ENCODE results near the gene MEIOC. TPM values are rescaled to one million over a fixed set of nuclear protein-coding genes. Genes with fewer than 3 reads are reported as not detected.
"Not testable (repeated sequence)": the region's sequence is repeated elsewhere in the genome, so short reads cannot be mapped to it uniquely, and the experiment has no call there.

The MEIOC gene
- not detected in 2 replicates for total RNA-seq (2014; rRNA removed; shearing (Covaris generic); ENCODE audit: low replicate concordance)

DNA sequence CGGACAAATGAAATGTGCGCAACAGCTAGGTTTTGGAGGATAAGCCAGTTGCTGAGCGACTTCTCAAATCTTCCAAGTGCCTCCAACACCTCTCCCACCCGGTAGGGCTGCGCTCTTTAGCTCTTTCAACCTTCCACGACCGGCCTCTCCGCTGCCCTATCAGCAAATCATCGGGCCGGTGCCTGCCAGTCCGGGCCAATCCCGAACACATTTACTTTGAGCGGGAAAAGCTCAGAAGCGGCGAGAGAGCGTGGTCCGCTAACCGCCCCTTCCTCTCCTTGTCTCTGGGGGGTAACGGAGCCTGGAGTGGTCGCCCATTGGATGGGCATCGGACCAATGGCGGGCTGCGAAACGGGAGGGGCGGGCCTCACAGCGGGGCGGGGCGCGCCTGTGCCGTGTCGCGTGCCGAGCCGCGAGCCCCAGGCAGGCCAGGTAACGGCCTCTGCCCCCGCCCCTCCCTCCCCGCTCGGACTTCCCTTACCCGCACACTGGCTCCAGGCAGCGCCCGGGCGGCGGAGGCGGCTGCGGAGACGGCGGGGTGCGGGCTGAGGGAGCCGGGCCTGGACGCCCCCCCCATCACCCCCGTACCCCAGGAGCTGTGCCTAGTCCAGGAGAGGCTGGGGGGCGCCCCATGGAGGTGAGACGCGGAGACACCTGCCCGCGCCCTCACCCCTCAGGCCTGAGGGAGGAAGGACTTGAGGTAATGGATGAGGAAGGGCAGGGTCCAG, at the start of gene MEIOC:
Gene MEIOC, plus strand, starts transcription at position 486 of the 728 bp plus-strand sequence. Its CDS starts 146 bp downstream, at position 632.
- Histone ChIP-seq H3K9ac (ENCODE audit: low read length) (no peak within 1 kb of the TSS), H3K4me1 (ENCODE audit: low read length) (no peaks in the 10 kb centered on the region), H3K9me3 (ENCODE audit: low read length) (no peaks in the 10 kb centered on the region), H3K9me2 (replicated peaks; ENCODE audit: insufficient read depth, low read length) (no peaks in the 10 kb centered on the region), H3K27ac (ENCODE audit: low read length) (no peak within 1 kb of the TSS), H3K36me3 (ENCODE audit: insufficient read depth, low read length) (no peaks in the 10 kb centered on the region), H3K4me2 (ENCODE audit: low read depth, low read length, poor library complexity, severe bottlenecking) (no peak within 1 kb of the TSS), H3K27me3 (ENCODE audit: low read length) (no peaks in the 10 kb centered on the region), H3K79me2 (ENCODE audit: low read length) (no peaks in the 10 kb centered on the region), H2AFZ (ENCODE audit: low read length) (no peak within 1 kb of the TSS), H4K20me1 (ENCODE audit: insufficient read depth, low read depth, low read length) (no peaks in the 10 kb centered on the region), H3K4me3 (ENCODE audit: low read length) (no peak within 1 kb of the TSS)
- no peak for DNase-seq

DNA sequence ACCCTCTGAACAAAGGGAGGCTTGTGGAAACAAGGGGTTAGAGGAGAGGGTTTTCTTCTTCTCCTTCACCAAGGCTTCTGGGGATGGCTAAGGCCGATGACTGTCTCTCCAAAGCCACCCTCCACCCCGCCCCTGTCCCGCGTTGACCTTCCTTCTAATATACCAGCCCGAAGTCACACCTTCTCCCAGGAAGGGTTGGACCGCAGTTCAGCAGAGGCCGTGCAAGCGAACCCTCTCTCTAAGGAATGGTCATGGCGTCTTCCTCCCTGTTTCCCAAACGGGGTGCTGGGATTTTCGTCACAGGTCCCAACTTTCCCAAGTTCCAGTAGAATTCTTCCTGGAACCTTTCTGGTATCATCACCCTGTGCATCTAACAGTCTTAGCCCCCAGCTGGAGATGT, 49.6 kb upstream of the MEIOC start:
- no peak for DNase-seq
- Histone ChIP-seq H3K4me2 (ENCODE audit: low read depth, low read length, poor library complexity, severe bottlenecking) (no peak overlapping the region), H3K79me2 (ENCODE audit: low read length) (no peaks in the 10 kb centered on the region), H3K9me2 (replicated peaks; ENCODE audit: insufficient read depth, low read length) (no peaks in the 10 kb centered on the region), H3K4me1 (ENCODE audit: low read length) (no peaks in the 10 kb centered on the region), H4K20me1 (ENCODE audit: insufficient read depth, low read depth, low read length) (no peaks in the 10 kb centered on the region), H3K4me3 (ENCODE audit: low read length) (no peak overlapping the region), H3K36me3 (ENCODE audit: insufficient read depth, low read length) (no peaks in the 10 kb centered on the region), H3K9ac (ENCODE audit: low read length) (no peak overlapping the region), H3K27me3 (ENCODE audit: low read length) (no peaks in the 10 kb centered on the region), H3K9me3 (ENCODE audit: low read length) (no peaks in the 10 kb centered on the region), H2AFZ (ENCODE audit: low read length) (no peak overlapping the region), H3K27ac (ENCODE audit: low read length) (no peak overlapping the region)

DNA sequence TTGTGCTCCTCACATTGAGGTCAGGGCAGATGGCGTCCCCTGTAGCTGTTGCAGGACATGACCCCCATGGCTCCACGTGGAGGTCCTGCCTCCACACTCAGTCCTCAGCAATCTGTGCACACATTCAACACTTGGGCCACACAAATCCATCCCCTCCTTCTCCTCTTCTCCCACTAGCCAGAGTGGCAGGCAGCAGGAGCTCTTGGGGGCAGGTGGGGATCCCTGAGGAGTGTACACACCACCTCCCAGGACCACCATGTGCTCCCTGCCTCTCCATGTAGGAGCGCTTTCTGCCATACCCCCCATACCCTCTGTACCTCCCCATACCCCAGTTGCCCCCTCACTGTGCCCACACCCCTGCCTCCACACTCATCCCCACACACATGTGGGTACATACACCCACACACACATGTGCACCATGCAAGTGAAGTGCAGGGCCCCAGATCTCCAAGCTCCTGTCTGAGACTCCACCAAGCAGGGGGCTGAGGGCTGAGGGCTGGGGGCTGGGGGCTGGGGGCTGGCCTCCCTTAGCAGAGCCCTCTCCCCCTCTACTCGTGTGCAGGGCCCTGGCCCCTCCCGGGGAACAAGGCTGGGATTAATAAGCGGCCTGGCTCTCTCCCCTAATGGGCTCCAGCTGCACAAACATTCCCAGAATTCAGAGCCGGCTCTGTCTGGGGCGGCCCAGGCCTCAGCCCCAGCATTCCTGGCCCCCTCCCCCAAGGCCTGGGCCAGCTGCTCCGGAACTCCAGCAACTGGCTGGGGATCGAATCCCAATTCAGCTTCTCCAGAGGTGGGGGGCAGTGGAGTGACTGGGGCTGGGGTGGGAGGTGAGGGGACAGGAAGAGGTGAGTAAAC, 48.2 kb upstream of the MEIOC start:
- no peaks in the 10 kb centered on the region for H3K9me2 ChIP-seq (replicated peaks; ENCODE audit: insufficient read depth, low read length)
- H3K4me2 ChIP-seq (ENCODE audit: low read depth, low read length, poor library complexity, severe bottlenecking) = no peak overlapping the region
- H2AFZ ChIP-seq (ENCODE audit: low read length) = no peak overlapping the region
- H3K4me1 ChIP-seq (ENCODE audit: low read length) = no peaks in the 10 kb centered on the region
- H3K4me3 ChIP-seq (ENCODE audit: low read length) = no peak overlapping the region
- H3K79me2 ChIP-seq (ENCODE audit: low read length) = no peaks in the 10 kb centered on the region
- H3K27ac ChIP-seq (ENCODE audit: low read length) = no peak overlapping the region
- no peaks in the 10 kb centered on the region for H3K27me3 ChIP-seq (ENCODE audit: low read length)
- H3K9ac ChIP-seq (ENCODE audit: low read length) = no peak overlapping the region
- no peak for DNase-seq
- no peaks in the 10 kb centered on the region for H3K36me3 ChIP-seq (ENCODE audit: insufficient read depth, low read length)
- no peaks in the 10 kb centered on the region for H3K9me3 ChIP-seq (ENCODE audit: low read length)
- no peaks in the 10 kb centered on the region for H4K20me1 ChIP-seq (ENCODE audit: insufficient read depth, low read depth, low read length)

DNA sequence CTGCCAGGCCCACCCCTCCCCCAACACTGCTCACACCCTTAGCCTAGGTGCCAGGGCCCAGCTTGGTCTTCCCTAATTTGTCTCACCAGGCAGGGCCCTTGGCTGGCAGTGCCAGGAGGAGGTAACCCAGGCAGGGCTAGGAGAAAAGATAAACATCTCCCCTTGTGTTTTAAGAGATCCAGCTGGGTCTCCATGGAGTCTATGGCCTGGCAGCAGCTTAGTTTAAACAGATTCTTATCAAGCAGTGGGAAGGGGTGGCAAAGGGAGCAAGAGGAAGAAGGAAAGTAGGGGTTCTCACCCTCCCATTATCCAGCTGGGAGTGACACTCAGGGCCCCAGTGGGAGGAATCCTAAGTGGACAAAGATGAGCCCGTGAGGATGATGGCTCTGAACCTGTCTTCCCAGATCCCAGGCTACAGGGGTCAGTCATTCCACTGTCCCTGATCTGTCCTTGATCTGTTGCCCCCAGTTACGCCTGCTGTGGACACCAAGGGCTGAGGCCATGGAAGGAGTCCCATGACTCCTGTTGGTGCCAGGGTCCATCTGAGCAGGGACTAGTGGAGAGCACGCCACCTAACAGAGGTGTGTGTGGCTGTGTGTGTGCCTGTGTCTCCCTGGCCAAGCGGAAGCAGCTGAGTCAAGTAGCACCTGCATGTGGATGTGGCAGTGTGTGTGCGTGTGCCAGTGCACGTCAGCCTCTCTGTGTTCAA, 47.4 kb upstream of the MEIOC start:
- Histone ChIP-seq H4K20me1 (ENCODE audit: insufficient read depth, low read depth, low read length) (no peaks in the 10 kb centered on the region), H3K27me3 (ENCODE audit: low read length) (no peaks in the 10 kb centered on the region), H3K9me2 (replicated peaks; ENCODE audit: insufficient read depth, low read length) (no peaks in the 10 kb centered on the region), H3K9me3 (ENCODE audit: low read length) (no peaks in the 10 kb centered on the region), H3K36me3 (ENCODE audit: insufficient read depth, low read length) (no peaks in the 10 kb centered on the region), H3K4me2 (ENCODE audit: low read depth, low read length, poor library complexity, severe bottlenecking) (no peak overlapping the region), H2AFZ (ENCODE audit: low read length) (no peak overlapping the region), H3K9ac (ENCODE audit: low read length) (no peak overlapping the region), H3K4me1 (ENCODE audit: low read length) (no peaks in the 10 kb centered on the region), H3K79me2 (ENCODE audit: low read length) (no peaks in the 10 kb centered on the region), H3K4me3 (ENCODE audit: low read length) (no peak overlapping the region), H3K27ac (ENCODE audit: low read length) (no peak overlapping the region)
- no peak for DNase-seq

DNA sequence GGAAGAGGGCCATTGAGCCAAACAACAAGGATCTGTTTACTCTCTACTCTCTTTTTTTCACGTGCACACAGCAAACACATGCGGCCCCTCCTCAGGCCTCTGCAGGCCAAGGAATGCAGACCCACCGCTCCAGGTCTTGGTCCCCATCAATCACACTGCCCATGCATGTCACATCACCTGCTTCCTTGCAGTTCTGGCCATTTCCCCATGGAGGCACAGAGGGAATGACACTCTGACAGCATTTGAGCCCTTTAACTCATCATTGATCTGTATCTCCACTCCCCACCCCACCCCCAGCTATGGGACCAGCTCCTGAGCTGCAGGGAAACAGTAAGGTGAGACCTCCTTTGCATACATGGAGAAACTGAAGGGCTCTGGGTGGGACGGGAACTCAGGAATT, 45.9 kb upstream of the MEIOC start:
- H3K4me2 ChIP-seq (ENCODE audit: low read depth, low read length, poor library complexity, severe bottlenecking) = no peak overlapping the region
- no peak overlapping the region for H3K27ac ChIP-seq (ENCODE audit: low read length)
- no peaks in the 10 kb centered on the region for H3K27me3 ChIP-seq (ENCODE audit: low read length)
- no peak overlapping the region for H3K4me3 ChIP-seq (ENCODE audit: low read length)
- H2AFZ ChIP-seq (ENCODE audit: low read length) = no peak overlapping the region
- no peak overlapping the region for H3K9ac ChIP-seq (ENCODE audit: low read length)
- DNase-seq = no peak
- H3K9me3 ChIP-seq (ENCODE audit: low read length) = no peaks in the 10 kb centered on the region
- H3K9me2 ChIP-seq (replicated peaks; ENCODE audit: insufficient read depth, low read length) = no peaks in the 10 kb centered on the region
- no peaks in the 10 kb centered on the region for H3K79me2 ChIP-seq (ENCODE audit: low read length)
- H3K4me1 ChIP-seq (ENCODE audit: low read length) = no peaks in the 10 kb centered on the region
- H3K36me3 ChIP-seq (ENCODE audit: insufficient read depth, low read length) = no peaks in the 10 kb centered on the region
- H4K20me1 ChIP-seq (ENCODE audit: insufficient read depth, low read depth, low read length) = no peaks in the 10 kb centered on the region

DNA sequence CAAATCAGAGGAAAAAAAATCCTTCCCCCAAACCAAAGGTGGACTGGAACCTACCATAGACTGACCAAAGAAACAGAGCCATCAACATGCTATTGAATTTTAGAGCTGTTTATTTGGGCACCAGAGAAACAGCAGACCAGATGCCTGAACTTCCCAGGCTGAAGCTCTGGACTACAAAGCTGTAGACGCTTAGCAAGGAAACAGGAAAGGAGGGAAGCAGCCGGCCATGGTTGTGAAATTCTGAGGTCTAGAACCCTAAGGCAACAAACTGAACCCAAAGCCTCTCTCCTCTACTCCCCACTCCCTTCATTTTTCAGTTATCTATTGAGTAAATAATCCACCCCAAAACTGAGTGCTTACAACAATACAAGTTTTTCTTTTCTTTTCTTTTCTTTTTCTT, 45.4 kb upstream of the MEIOC start:
- no peaks in the 10 kb centered on the region for H4K20me1 ChIP-seq (ENCODE audit: insufficient read depth, low read depth, low read length)
- no peaks in the 10 kb centered on the region for H3K4me1 ChIP-seq (ENCODE audit: low read length)
- H2AFZ ChIP-seq (ENCODE audit: low read length) = no peak overlapping the region
- H3K4me2 ChIP-seq (ENCODE audit: low read depth, low read length, poor library complexity, severe bottlenecking) = no peak overlapping the region
- no peak for DNase-seq
- H3K27me3 ChIP-seq (ENCODE audit: low read length) = no peaks in the 10 kb centered on the region
- H3K4me3 ChIP-seq (ENCODE audit: low read length) = no peak overlapping the region
- H3K36me3 ChIP-seq (ENCODE audit: insufficient read depth, low read length) = no peaks in the 10 kb centered on the region
- H3K9me3 ChIP-seq (ENCODE audit: low read length) = no peaks in the 10 kb centered on the region
- no peak overlapping the region for H3K27ac ChIP-seq (ENCODE audit: low read length)
- no peak overlapping the region for H3K9ac ChIP-seq (ENCODE audit: low read length)
- no peaks in the 10 kb centered on the region for H3K79me2 ChIP-seq (ENCODE audit: low read length)
- H3K9me2 ChIP-seq (replicated peaks; ENCODE audit: insufficient read depth, low read length) = no peaks in the 10 kb centered on the region

DNA sequence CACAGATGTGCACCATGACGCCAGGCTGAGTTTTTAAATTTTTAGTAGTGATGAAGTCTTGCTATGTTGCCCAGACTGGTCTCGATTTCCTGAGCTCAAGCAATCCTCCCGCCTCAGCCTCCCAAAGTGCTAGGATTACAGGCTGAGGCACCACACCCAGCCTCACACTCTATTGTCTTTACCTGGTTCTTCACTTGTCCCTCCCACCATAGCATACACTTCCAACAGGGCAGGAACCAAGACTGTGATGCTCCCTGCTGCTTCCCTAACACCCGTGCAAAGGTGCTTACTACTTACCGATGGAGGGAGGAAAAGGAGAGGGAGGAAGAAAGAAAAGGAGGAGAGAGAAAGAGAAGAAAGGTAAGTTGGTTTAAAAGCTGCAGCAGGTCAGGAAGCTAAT, 41.4 kb upstream of the MEIOC start:
- no peaks in the 10 kb centered on the region for H3K4me1 ChIP-seq (ENCODE audit: low read length)
- no peak for DNase-seq
- no peaks in the 10 kb centered on the region for H4K20me1 ChIP-seq (ENCODE audit: insufficient read depth, low read depth, low read length)
- H3K79me2 ChIP-seq (ENCODE audit: low read length) = no peaks in the 10 kb centered on the region
- H3K9me3 ChIP-seq (ENCODE audit: low read length) = no peaks in the 10 kb centered on the region
- H2AFZ ChIP-seq (ENCODE audit: low read length) = no peak overlapping the region
- no peaks in the 10 kb centered on the region for H3K9me2 ChIP-seq (replicated peaks; ENCODE audit: insufficient read depth, low read length)
- no peak overlapping the region for H3K4me2 ChIP-seq (ENCODE audit: low read depth, low read length, poor library complexity, severe bottlenecking)
- no peaks in the 10 kb centered on the region for H3K27me3 ChIP-seq (ENCODE audit: low read length)
- no peak overlapping the region for H3K27ac ChIP-seq (ENCODE audit: low read length)
- H3K9ac ChIP-seq (ENCODE audit: low read length) = no peak overlapping the region
- H3K4me3 ChIP-seq (ENCODE audit: low read length) = no peak overlapping the region
- no peaks in the 10 kb centered on the region for H3K36me3 ChIP-seq (ENCODE audit: insufficient read depth, low read length)

DNA sequence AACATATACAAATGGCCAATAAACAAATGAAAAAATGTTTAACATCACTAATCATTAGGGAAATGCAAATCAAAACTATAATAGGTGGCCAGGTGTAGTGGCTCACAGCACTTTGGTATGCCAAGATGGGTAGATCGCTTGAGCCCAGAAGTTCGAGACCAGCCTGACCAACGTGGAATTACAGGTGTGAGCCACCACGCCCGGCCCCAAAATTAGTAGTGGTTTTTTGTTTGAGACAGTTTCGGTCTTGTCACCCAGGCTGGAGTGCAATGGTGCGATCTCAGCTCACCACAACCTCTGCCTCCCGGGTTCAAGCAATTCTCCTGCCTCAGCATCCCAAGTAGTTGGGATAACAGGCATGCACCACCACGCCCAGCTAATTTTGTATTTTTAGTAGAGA, 37.6 kb upstream of the MEIOC start:
- H3K4me2 ChIP-seq (ENCODE audit: low read depth, low read length, poor library complexity, severe bottlenecking); H3K79me2 ChIP-seq (ENCODE audit: low read length); H3K9ac ChIP-seq (ENCODE audit: low read length); DNase-seq; H3K4me3 ChIP-seq (ENCODE audit: low read length); H3K36me3 ChIP-seq (ENCODE audit: insufficient read depth, low read length); H4K20me1 ChIP-seq (ENCODE audit: insufficient read depth, low read depth, low read length); H3K9me3 ChIP-seq (ENCODE audit: low read length); H3K27me3 ChIP-seq (ENCODE audit: low read length); H2AFZ ChIP-seq (ENCODE audit: low read length); H3K9me2 ChIP-seq (replicated peaks; ENCODE audit: insufficient read depth, low read length); H3K27ac ChIP-seq (ENCODE audit: low read length); H3K4me1 ChIP-seq (ENCODE audit: low read length): not testable (repeated sequence)
